ENCODE results near the gene NFKBIZ.

NFKBIZ gene

DNA sequence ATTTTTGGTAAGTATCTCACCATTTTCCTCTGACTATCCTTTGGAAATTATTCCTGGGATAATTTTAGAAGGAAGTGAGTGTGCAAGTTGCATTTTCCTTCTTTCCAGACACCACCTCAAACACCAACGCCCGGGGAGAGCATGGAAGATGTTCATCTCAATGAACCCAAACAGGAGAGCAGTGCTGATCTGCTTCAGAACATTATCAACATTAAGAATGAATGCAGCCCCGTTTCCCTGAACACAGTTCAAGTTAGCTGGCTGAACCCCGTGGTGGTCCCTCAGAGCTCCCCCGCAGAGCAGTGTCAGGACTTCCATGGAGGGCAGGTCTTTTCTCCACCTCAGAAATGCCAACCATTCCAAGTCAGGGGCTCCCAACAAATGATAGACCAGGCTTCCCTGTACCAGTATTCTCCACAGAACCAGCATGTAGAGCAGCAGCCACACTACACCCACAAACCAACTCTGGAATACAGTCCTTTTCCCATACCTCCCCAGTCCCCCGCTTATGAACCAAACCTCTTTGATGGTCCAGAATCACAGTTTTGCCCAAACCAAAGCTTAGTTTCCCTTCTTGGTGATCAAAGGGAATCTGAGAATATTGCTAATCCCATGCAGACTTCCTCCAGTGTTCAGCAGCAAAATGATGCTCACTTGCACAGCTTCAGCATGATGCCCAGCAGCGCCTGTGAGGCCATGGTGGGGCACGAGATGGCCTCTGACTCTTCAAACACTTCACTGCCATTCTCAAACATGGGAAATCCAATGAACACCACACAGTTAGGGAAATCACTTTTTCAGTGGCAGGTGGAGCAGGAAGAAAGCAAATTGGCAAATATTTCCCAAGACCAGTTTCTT is 3.9 kb downstream of the NFKBIZ start:
- Histone ChIP-seq H3K27ac (no peak overlapping the region), H3K27me3 (ENCODE audit: insufficient read depth, low read depth, severe bottlenecking) (no peaks in the 10 kb centered on the region), H3K36me3 (peaks cover 21% of the 10 kb centered on the region), H3K9me3 (ENCODE audit: severe bottlenecking) (no peaks in the 10 kb centered on the region), H3K4me3 (ENCODE audit: low read depth, low read length) (no peak overlapping the region)
- TF ChIP-seq, protein P1, sequence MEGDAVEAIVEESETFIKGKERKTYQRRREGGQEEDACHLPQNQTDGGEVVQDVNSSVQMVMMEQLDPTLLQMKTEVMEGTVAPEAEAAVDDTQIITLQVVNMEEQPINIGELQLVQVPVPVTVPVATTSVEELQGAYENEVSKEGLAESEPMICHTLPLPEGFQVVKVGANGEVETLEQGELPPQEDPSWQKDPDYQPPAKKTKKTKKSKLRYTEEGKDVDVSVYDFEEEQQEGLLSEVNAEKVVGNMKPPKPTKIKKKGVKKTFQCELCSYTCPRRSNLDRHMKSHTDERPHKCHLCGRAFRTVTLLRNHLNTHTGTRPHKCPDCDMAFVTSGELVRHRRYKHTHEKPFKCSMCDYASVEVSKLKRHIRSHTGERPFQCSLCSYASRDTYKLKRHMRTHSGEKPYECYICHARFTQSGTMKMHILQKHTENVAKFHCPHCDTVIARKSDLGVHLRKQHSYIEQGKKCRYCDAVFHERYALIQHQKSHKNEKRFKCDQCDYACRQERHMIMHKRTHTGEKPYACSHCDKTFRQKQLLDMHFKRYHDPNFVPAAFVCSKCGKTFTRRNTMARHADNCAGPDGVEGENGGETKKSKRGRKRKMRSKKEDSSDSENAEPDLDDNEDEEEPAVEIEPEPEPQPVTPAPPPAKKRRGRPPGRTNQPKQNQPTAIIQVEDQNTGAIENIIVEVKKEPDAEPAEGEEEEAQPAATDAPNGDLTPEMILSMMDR (IDR thresholded peaks at IDR 0.05; ENCODE audit: low read depth, low read length), result no peak
- DNase-seq, result no peak

DNA sequence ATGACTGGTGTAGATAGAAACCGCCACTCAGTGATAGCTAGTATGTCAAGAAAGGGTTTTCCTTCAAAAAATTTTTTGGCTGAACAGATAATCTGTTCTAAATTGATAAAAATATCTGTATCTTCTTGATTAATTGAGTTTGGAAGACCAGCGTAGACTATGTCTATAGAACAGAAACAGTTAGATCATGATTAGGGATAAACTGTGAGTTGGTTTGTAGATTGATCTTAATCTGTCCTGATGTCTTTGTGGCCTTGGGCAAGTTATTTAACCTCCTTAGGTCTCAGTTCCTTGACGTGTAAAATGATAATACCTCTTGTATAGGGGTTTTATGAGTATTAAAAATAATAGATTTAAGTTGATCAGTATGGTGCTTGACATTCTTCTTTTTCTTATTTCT is 4.7 kb downstream of the NFKBIZ start:
- H3K27ac ChIP-seq, result no peak overlapping the region
- H3K27me3 ChIP-seq (ENCODE audit: insufficient read depth, low read depth, severe bottlenecking), result no peaks in the 10 kb centered on the region
- TF ChIP-seq, protein P1 (IDR thresholded peaks at IDR 0.05; ENCODE audit: low read depth, low read length), result no peak
- no peaks in the 10 kb centered on the region for H3K9me3 ChIP-seq (ENCODE audit: severe bottlenecking)
- DNase-seq, result no peak
- no peak overlapping the region for H3K4me3 ChIP-seq (ENCODE audit: low read depth, low read length)
- H3K36me3 ChIP-seq, result peaks cover 21% of the 10 kb centered on the region

DNA sequence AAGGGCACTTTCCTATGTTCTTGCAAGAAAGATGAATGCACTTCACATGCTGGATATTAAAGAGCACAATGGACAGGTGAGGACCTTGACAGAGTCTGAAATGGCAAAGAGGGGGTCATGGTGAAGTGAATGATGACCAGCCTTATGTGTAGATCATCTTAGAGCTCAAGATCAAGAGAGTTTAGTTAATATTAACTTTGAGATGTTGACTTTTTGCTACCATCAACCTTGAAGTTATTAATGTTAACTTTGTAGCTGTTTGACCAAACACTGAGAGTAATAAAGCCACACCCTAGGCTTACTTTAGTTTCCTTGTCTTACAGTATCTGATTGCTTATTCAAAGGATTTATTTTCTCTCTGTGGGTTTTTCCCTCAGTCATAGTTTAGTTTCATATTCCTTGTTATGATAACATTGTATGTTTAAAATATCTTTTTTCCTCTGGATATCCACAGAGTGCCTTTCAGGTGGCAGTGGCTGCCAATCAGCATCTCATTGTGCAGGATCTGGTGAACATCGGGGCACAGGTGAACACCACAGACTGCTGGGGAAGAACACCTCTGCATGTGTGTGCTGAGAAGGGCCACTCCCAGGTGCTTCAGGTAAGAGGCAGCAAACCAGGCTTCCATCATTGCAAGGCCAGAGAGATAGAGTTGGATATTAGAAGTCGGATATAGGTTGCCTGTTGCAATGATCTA is 5.4 kb downstream of the NFKBIZ start:
- H3K4me3 ChIP-seq (ENCODE audit: low read depth, low read length), result no peak overlapping the region
- H3K36me3 ChIP-seq, result peaks cover 25% of the 10 kb centered on the region
- TF ChIP-seq, protein P1 (IDR thresholded peaks at IDR 0.05; ENCODE audit: low read depth, low read length), result no peak
- H3K27ac ChIP-seq, result no peak overlapping the region
- no peak for DNase-seq
- H3K9me3 ChIP-seq (ENCODE audit: severe bottlenecking), result no peaks in the 10 kb centered on the region
- H3K27me3 ChIP-seq (ENCODE audit: insufficient read depth, low read depth, severe bottlenecking), result no peaks in the 10 kb centered on the region

DNA sequence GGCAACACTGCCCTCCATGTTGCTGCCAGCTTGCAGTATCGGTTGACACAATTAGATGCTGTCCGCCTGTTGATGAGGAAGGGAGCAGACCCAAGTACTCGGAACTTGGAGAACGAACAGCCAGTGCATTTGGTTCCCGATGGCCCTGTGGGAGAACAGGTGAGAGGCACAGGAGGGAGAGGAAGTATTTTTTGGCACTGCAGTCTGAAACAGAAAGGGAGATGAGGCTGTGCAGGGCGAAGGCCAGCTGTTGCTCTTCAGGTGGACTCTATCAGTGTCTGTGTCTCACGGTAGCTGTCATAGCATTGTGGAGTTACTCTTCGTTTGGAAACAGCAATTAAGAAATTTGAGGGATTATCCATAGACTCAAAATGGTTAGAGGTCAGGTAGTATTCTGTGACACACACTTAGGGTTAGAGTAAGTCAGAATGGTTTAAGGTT is 8.0 kb downstream of the NFKBIZ start:
- Histone ChIP-seq H3K36me3 (peaks cover 25% of the 10 kb centered on the region), H3K4me3 (ENCODE audit: low read depth, low read length) (no peak overlapping the region), H3K27ac (no peak overlapping the region), H3K9me3 (ENCODE audit: severe bottlenecking) (no peaks in the 10 kb centered on the region), H3K27me3 (ENCODE audit: insufficient read depth, low read depth, severe bottlenecking) (no peaks in the 10 kb centered on the region)
- DNase-seq, result no peak
- TF ChIP-seq, protein P1 (IDR thresholded peaks at IDR 0.05; ENCODE audit: low read depth, low read length), result no peak

DNA sequence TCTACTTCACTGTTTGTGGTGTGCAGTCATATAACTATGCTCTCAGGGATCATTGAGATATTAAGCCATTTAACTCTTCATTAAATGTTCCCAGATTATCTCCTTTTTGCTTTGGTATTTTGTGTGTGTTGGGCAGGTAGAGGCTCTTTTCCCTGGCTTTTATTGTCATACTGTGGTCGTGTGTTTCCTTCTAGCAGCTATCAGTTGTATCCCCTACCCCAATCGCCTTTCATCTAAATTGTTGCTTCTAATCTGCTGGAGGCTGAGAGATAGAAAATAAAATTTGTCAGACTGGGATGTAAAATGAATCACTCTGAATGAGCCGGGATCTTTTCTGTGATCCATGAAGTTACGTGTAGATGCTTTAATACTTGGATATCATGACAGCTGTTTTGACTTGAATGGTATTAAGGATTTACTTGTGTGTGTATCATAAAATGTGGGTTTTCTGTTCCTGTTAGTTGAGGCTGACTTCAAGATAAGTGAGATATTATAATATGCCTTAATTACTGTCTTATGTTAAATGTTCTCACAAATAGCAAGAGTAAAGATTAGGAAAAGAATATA is 9.2 kb downstream of the NFKBIZ start:
- TF ChIP-seq, protein P1 (IDR thresholded peaks at IDR 0.05; ENCODE audit: low read depth, low read length), result no peak
- no peak for DNase-seq
- H3K36me3 ChIP-seq, result peaks cover 18% of the 10 kb centered on the region

More for the DNA sequence above, 9.2 kb downstream of the NFKBIZ start:
- Histone ChIP-seq H3K4me3 (ENCODE audit: low read depth, low read length) (no peak overlapping the region), H3K27me3 (ENCODE audit: insufficient read depth, low read depth, severe bottlenecking) (no peaks in the 10 kb centered on the region), H3K9me3 (ENCODE audit: severe bottlenecking) (no peaks in the 10 kb centered on the region), H3K27ac (no peak overlapping the region)
